ENCODE data around the gene FAM124A.

The FAM124A gene

GRCh38 chr13:51270623-51271415 is 48.6 kb downstream of the FAM124A start:
- DNase-seq (ENCODE audit: extremely low read depth, low read depth): no peak
- no peak for TF ChIP-seq CTCF (IDR thresholded peaks at IDR 0.05; ENCODE audit: low read depth, low read length, missing control alignments)
- H3K4me3 ChIP-seq (replicated peaks; ENCODE audit: low read depth, low read length): no peak overlapping the region

GRCh38 chr13:51271528-51272085 is 49.4 kb downstream of the FAM124A start:
- no peak for TF ChIP-seq CTCF (IDR thresholded peaks at IDR 0.05; ENCODE audit: low read depth, low read length, missing control alignments)
- DNase-seq (ENCODE audit: extremely low read depth, low read depth): no peak
- H3K4me3 ChIP-seq (replicated peaks; ENCODE audit: low read depth, low read length): no peak overlapping the region

GRCh38 chr13:51275101-51275500 is 52.9 kb downstream of the FAM124A start:
- H3K4me3 ChIP-seq (replicated peaks; ENCODE audit: low read depth, low read length): no peak overlapping the region
- no peak for TF ChIP-seq CTCF (IDR thresholded peaks at IDR 0.05; ENCODE audit: low read depth, low read length, missing control alignments)
- DNase-seq (ENCODE audit: extremely low read depth, low read depth): no peak

- TF ChIP-seq CTCF (IDR thresholded peaks at IDR 0.05; ENCODE audit: low read depth, low read length, missing control alignments): no peak
- H3K4me3 ChIP-seq (replicated peaks; ENCODE audit: low read depth, low read length): no peak overlapping the region
- DNase-seq (ENCODE audit: extremely low read depth, low read depth): no peak
Measured at GRCh38 chr13:51276636-51277035, 54.4 kb downstream of the FAM124A start.

GRCh38 chr13:51277928-51278327 is 55.7 kb downstream of the FAM124A start:
- no peak for DNase-seq (ENCODE audit: extremely low read depth, low read depth)

GRCh38 chr13:51278426-51279130 is 56.4 kb downstream of the FAM124A start:
- H3K4me3 ChIP-seq (replicated peaks; ENCODE audit: low read depth, low read length): no peak overlapping the region
- DNase-seq (ENCODE audit: extremely low read depth, low read depth): no peak
- TF ChIP-seq CTCF (IDR thresholded peaks at IDR 0.05; ENCODE audit: low read depth, low read length, missing control alignments): no peak

More at GRCh38 chr13:51277928-51278327, 55.7 kb downstream of the FAM124A start:
- no peak for TF ChIP-seq CTCF (IDR thresholded peaks at IDR 0.05; ENCODE audit: low read depth, low read length, missing control alignments)
- no peak overlapping the region for H3K4me3 ChIP-seq (replicated peaks; ENCODE audit: low read depth, low read length)

Measured in HFF-Myc (cell line).